Keratinocyte (primary cell): ENCODE results near the gene BEND5. TPM values are rescaled to one million over a fixed set of nuclear protein-coding genes. Genes with fewer than 3 reads are reported as not detected.
A peak's percentile ranks its signal among the peaks of the same experiment; 100 is the strongest.

Source experiments
- DNase-seq: peaks from one replicate; pipeline ENCODE4 v3.0.0-alpha.2; 2011; ENCODE audit warnings: low read depth, missing footprints, low spot score
- FAIRE-seq: peaks from 2 replicates; lab custom pipeline; 2011; peaks lifted over from hg19 to GRCh38; lab: Jason Lieb, UNC
- H2AFZ ChIP-seq: 2 replicates; pipeline ENCODE4 v1.6.0; 2012; ENCODE audit warnings: low read length, control low read depth, inconsistent platforms; ENCODE audit not compliant: control insufficient read depth
- H3K27ac ChIP-seq: 2 replicates; pipeline ENCODE4 v1.5.1; 2011; ENCODE audit warnings: low read length; ENCODE audit not compliant: control insufficient read depth, insufficient read depth
- H3K27me3 ChIP-seq: 3 replicates; pipeline ENCODE4 v1.6.0; 2011; ENCODE audit warnings: low read length; ENCODE audit not compliant: control insufficient read depth, insufficient read depth; ENCODE audit errors: extremely low read depth
- H3K36me3 ChIP-seq, 2 experiments: 2 replicates in 1 of 2; 3 replicates in 1 of 2; pipeline ENCODE4 v1.5.1; 2011; ENCODE audit warnings: low read length in 2 of 2, mild to moderate bottlenecking in 1 of 2; ENCODE audit not compliant: control insufficient read depth in 2 of 2, insufficient read depth in 2 of 2; ENCODE audit errors: extremely low read depth in 1 of 2
- H3K4me1 ChIP-seq: 3 replicates; pipeline ENCODE4 v1.5.1; 2011; ENCODE audit warnings: low read length; ENCODE audit not compliant: control insufficient read depth, insufficient read depth; ENCODE audit errors: extremely low read depth
- H3K4me2 ChIP-seq: 3 replicates; pipeline ENCODE4 v1.6.0; 2011; ENCODE audit warnings: low read depth, low read length; ENCODE audit not compliant: control insufficient read depth, insufficient read depth; ENCODE audit errors: extremely low read depth
- H3K4me3 ChIP-seq, 3 experiments: fragments of 200-600 bp in 1 of 3; sonication (generic) in 1 of 3; 2 replicates in 2 of 3; 3 replicates in 1 of 3; pipeline ENCODE4 v1.5.1; 2011 to 2016; ENCODE audit warnings: low read length in 3 of 3, mild to moderate bottlenecking in 3 of 3, control low read depth in 2 of 3, inconsistent platforms in 1 of 3, low read depth in 1 of 3, mixed read lengths in 1 of 3, mixed run types in 1 of 3, moderate library complexity in 1 of 3; ENCODE audit not compliant: control insufficient read depth in 2 of 3, insufficient read depth in 2 of 3; ENCODE audit errors: extremely low read depth in 1 of 3
- H3K79me2 ChIP-seq: 2 replicates; pipeline ENCODE4 v1.6.0; 2012; ENCODE audit warnings: low read length; ENCODE audit not compliant: control insufficient read depth, insufficient read depth
- H3K9ac ChIP-seq: 3 replicates; pipeline ENCODE4 v1.6.0; 2011; ENCODE audit warnings: low read length; ENCODE audit not compliant: control insufficient read depth, insufficient read depth; ENCODE audit errors: extremely low read depth
- H3K9me1 ChIP-seq: 3 replicates; pipeline ENCODE4 v1.6.0; 2011; ENCODE audit warnings: low read length; ENCODE audit not compliant: control insufficient read depth, insufficient read depth; ENCODE audit errors: extremely low read depth
- H3K9me3 ChIP-seq: 2 replicates; pipeline ENCODE4 v1.5.1; 2012; ENCODE audit warnings: low read depth, low read length; ENCODE audit not compliant: control insufficient read depth
- H4K20me1 ChIP-seq: 3 replicates; pipeline ENCODE4 v1.6.0; 2011; ENCODE audit warnings: low read length; ENCODE audit not compliant: control insufficient read depth, insufficient read depth; ENCODE audit errors: extremely low read depth
- EZH2 ChIP-seq: IDR thresholded peaks from one replicate; pipeline ENCODE4 v1.6.1; 2012; ENCODE audit warnings: inconsistent platforms, mild to moderate bottlenecking, low read length, moderate library complexity
- dilution Hi-C: fragments of 300-500 bp; cut with MboI; formaldehyde crosslinking; loops from one replicate; pipeline ENCODE4 v1.7.0; 2020; ENCODE audit warnings: low sequenced_read_pairs; ENCODE audit not compliant: extremely low pct_ligation_motif_present
- polyA plus RNA-seq, 5 experiments: library from polyadenylated mRNA; depleted of rRNA in 3 of 5; stranded (reverse) in 3 of 5; stranded (forward) in 1 of 5; unstranded in 1 of 5; fragments of >200 nt; gene quantifications; 1 replicate in 1 of 5; 2 replicates in 3 of 5; 3 replicates in 1 of 5; pipeline versions ENCODE4 v1.2.1 to v1.2.3, GENCODE V29; 2011 to 2012; ENCODE audit warnings: missing spikeins in 2 of 5, low read depth in 1 of 5, low replicate concordance in 1 of 5
- TF ChIP-seq, protein P1 (sequence below), 3 experiments: IDR thresholded peaks in 1 of 3; conservative IDR thresholded peaks in 1 of 3; optimal IDR thresholded peaks in 1 of 3; 2 replicates in 2 of 3; 3 replicates in 1 of 3; pipeline versions ENCODE3 to v1.5.1; 2011; ENCODE audit warnings: low read length in 3 of 3, mild to moderate bottlenecking in 3 of 3, moderate library complexity in 2 of 3, control low read depth in 1 of 3, inconsistent platforms in 1 of 3; ENCODE audit not compliant: insufficient read depth in 2 of 3; ENCODE audit errors: extremely low read depth in 1 of 3

The BEND5 gene
- polyA plus RNA-seq, 1 donor (not counting 4 experiments of a cell fraction or from before 2014, with no cell fraction given) = not detected

DNA sequence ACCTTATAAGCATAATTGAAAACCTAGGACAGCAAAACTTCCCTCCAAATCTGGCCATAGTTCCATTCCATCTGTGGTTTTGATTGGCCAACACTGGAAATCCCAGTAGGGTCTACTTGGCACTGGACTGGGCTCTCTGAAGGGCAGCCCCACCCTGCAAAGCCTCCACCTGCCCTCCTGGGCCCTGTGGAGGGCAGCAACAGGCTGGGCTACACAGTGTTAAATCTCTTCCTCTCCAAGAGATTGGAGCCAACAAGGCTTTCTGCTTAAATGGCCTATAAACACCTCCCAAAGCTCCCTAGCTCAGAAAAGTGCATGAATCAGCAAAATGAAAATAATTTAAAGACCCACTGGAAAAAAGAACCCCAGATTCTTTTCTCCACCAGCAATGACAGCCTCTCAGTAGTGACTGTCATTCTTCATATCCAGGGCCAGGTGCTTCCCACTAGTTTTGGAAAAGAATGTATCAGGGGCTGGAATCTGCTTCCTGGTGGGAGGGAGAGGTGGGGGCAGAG lies 58.5 kb downstream of the BEND5 start:
- Histone ChIP-seq H2AFZ (no peak overlapping the region), H3K27ac (no peak overlapping the region), H3K9ac (no peak overlapping the region), H3K36me3 (no peaks in the 10 kb centered on the region), H4K20me1 (no peaks in the 10 kb centered on the region), H3K4me2 (no peak overlapping the region), H3K9me3 (no peaks in the 10 kb centered on the region), H3K79me2 (no peaks in the 10 kb centered on the region), H3K4me3 (no peak overlapping the region), H3K27me3 (no peaks in the 10 kb centered on the region), H3K9me1 (no peaks in the 10 kb centered on the region), H3K4me1 (no peaks in the 10 kb centered on the region)
- FAIRE-seq (no peak), DNase-seq (no peak)
- dilution Hi-C loops = no loop called here
- TF ChIP-seq EZH2 = no peak
- TF ChIP-seq, protein P1, sequence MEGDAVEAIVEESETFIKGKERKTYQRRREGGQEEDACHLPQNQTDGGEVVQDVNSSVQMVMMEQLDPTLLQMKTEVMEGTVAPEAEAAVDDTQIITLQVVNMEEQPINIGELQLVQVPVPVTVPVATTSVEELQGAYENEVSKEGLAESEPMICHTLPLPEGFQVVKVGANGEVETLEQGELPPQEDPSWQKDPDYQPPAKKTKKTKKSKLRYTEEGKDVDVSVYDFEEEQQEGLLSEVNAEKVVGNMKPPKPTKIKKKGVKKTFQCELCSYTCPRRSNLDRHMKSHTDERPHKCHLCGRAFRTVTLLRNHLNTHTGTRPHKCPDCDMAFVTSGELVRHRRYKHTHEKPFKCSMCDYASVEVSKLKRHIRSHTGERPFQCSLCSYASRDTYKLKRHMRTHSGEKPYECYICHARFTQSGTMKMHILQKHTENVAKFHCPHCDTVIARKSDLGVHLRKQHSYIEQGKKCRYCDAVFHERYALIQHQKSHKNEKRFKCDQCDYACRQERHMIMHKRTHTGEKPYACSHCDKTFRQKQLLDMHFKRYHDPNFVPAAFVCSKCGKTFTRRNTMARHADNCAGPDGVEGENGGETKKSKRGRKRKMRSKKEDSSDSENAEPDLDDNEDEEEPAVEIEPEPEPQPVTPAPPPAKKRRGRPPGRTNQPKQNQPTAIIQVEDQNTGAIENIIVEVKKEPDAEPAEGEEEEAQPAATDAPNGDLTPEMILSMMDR (optimal IDR thresholded peaks at IDR 0.05 in 1 of 3, IDR thresholded peaks at IDR 0.05 in 1 of 3, conservative IDR thresholded peaks at IDR 0.05 in 1 of 3; ENCODE audit: extremely low read depth in 1 of 3, insufficient read depth in 2 of 3, low read length in 3 of 3) = peak in 1 of 3 experiments; percentile 7

DNA sequence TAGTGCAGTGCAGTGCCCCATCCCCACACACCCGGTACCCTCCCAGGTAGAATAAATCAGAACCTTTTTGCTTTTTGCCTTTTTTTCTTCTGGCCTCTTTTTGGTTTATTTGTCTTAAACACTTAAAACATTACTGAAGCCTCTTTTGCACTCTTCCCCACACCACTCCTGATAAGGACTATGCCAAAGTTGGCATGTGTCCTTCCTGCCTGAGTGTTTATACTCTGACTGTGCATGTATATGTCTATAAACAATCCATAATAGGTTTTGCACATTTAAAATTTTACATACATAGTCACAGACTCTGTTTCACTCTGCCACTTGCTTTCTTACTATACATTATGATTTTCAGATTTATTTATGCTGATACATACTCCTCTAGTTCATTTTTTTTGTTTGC lies 59.6 kb downstream of the BEND5 start:
- no peak overlapping the region for H3K27ac ChIP-seq
- no peaks in the 10 kb centered on the region for H3K27me3 ChIP-seq
- DNase-seq (no peak), FAIRE-seq (no peak)
- H3K9me3 ChIP-seq = no peaks in the 10 kb centered on the region
- no peaks in the 10 kb centered on the region for H3K36me3 ChIP-seq
- TF ChIP-seq, protein P1 (optimal IDR thresholded peaks at IDR 0.05 in 1 of 3, IDR thresholded peaks at IDR 0.05 in 1 of 3, conservative IDR thresholded peaks at IDR 0.05 in 1 of 3; ENCODE audit: extremely low read depth in 1 of 3, insufficient read depth in 2 of 3, low read length in 3 of 3) = no peak
- no peak for TF ChIP-seq EZH2
- no peak overlapping the region for H3K4me3 ChIP-seq
- no peaks in the 10 kb centered on the region for H3K4me1 ChIP-seq
- no peak overlapping the region for H3K9ac ChIP-seq
- no peak overlapping the region for H2AFZ ChIP-seq
- dilution Hi-C loops = no loop called here
- H3K4me2 ChIP-seq = no peak overlapping the region
- no peaks in the 10 kb centered on the region for H3K9me1 ChIP-seq
- no peaks in the 10 kb centered on the region for H4K20me1 ChIP-seq
- H3K79me2 ChIP-seq = no peaks in the 10 kb centered on the region
